ENCODE data around the gene CCDC187. TPM values are rescaled to one million over a fixed set of nuclear protein-coding genes. Genes with fewer than 3 reads are reported as not detected.
A peak's percentile ranks its signal among the peaks of the same experiment; 100 is the strongest.

Gene CCDC187
- total RNA-seq, 1 experiment from 2014 or later: not detected

DNA sequence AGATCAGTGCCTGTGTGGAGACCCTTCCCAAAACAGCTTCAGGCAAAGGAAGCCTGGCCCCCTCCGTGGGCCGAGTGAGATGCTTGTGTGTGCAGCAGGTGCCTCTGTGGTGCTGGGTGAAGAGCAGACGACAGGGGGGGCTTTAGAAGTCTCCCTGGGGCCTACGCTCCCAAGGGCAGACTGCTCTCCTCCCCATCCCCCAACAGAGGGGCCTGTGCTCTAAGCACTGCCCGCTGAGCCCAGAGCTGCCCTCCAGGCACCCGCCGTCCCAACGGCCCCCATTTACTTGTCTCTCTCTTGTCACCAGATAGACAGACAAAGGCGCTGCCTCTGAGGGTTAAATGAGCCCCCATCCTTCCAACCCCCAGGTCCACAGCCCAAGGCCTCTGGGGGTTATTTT is 96.3 kb downstream of the CCDC187 start:
- no peak for DNase-seq
- H3K4me3 ChIP-seq: no peak overlapping the region
- no peaks in the 10 kb centered on the region for H3K27me3 ChIP-seq
- no peaks in the 10 kb centered on the region for H3K9me3 ChIP-seq (replicated peaks)
- H3K36me3 ChIP-seq: peaks cover 24% of the 10 kb centered on the region
- H3K27ac ChIP-seq: peak overlapping the region; percentile 68
- peaks cover 30% of the 10 kb centered on the region for H3K4me1 ChIP-seq

- no peaks in the 10 kb centered on the region for H3K27me3 ChIP-seq
- no peaks in the 10 kb centered on the region for H3K9me3 ChIP-seq (replicated peaks)
- H3K36me3 ChIP-seq: peaks cover 24% of the 10 kb centered on the region
- H3K27ac ChIP-seq: peak overlapping the region; percentile 68
- DNase-seq: peak; percentile 90 to 91
- H3K4me3 ChIP-seq: no peak overlapping the region
- peaks cover 29% of the 10 kb centered on the region for H3K4me1 ChIP-seq
Measured at GRCh38 chr9:136206602-136207275, 97.2 kb downstream of the CCDC187 start.

- no peaks in the 10 kb centered on the region for H3K27me3 ChIP-seq
Measured at GRCh38 chr9:136205707-136205992, 98.2 kb downstream of the CCDC187 start.

GRCh38 chr9:136204838-136205706 is 98.8 kb downstream of the CCDC187 start, which contains the start of gene LHX3:
TSS of gene LHX3 (minus strand) at chr9:136205128. CDS start at chr9:136205012, 116 bp downstream.
- Histone ChIP-seq H3K36me3 (peaks cover 13% of the 10 kb centered on the region), H3K4me1 (peaks cover 25% of the 10 kb centered on the region), H3K4me3 (no peak within 1 kb of the TSS), H3K27ac (no peak within 1 kb of the TSS), H3K9me3 (replicated peaks) (no peaks in the 10 kb centered on the region), H3K27me3 (no peaks in the 10 kb centered on the region)
- no peak for DNase-seq

More at GRCh38 chr9:136205707-136205992, 98.2 kb downstream of the CCDC187 start:
- H3K4me3 ChIP-seq: no peak overlapping the region
- DNase-seq: no peak
- H3K36me3 ChIP-seq: peaks cover 17% of the 10 kb centered on the region
- H3K27ac ChIP-seq: no peak overlapping the region
- peaks cover 25% of the 10 kb centered on the region for H3K4me1 ChIP-seq
- H3K9me3 ChIP-seq (replicated peaks): no peaks in the 10 kb centered on the region

DNA sequence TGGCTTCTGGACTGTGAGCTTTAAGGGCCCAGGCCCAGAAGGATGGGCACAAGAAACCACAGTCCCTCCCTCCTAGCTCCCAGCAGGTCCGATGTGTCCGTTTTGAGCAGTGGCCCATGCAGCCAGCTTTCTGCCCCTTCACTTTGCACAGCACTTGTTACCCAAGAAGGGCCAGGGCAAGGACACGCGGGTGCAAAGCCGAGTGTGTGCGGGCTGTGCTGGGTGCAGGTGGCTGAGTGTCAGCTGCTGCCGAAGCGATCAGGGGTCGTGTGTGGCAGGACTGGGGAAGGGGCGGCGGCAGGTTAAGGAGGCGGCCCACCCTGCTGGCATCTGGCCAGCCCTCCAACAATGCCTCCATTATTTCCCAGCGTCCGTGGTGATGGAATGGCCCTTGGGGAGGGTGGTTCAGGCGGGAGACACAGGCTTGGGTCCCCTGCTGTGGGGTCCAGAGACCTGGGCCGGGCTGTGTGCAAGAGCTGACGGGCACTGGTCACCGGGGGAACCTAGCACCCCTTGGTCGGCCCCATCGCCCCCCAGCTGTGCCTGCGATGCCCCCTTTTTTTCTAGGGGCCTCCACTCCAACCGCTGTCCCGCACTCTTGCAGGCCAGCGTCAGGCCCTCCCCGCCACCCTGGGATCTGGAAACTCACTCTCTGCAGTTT is 99.6 kb downstream of the CCDC187 start:
- Histone ChIP-seq H3K27ac (no peak overlapping the region), H3K4me1 (peaks cover 25% of the 10 kb centered on the region), H3K36me3 (peaks cover 9% of the 10 kb centered on the region), H3K4me3 (no peak overlapping the region), H3K27me3 (no peaks in the 10 kb centered on the region), H3K9me3 (replicated peaks) (no peaks in the 10 kb centered on the region)
- peak in 1 of 2 experiments; percentile 46 for DNase-seq

GRCh38 chr9:136203408-136204144 is 100.3 kb downstream of the CCDC187 start:
- H3K4me3 ChIP-seq: no peak overlapping the region
- no peak overlapping the region for H3K27ac ChIP-seq
- no peaks in the 10 kb centered on the region for H3K9me3 ChIP-seq (replicated peaks)
- peaks cover 25% of the 10 kb centered on the region for H3K4me1 ChIP-seq
- H3K27me3 ChIP-seq: no peaks in the 10 kb centered on the region
- H3K36me3 ChIP-seq: peaks cover 3% of the 10 kb centered on the region
- no peak for DNase-seq

DNA sequence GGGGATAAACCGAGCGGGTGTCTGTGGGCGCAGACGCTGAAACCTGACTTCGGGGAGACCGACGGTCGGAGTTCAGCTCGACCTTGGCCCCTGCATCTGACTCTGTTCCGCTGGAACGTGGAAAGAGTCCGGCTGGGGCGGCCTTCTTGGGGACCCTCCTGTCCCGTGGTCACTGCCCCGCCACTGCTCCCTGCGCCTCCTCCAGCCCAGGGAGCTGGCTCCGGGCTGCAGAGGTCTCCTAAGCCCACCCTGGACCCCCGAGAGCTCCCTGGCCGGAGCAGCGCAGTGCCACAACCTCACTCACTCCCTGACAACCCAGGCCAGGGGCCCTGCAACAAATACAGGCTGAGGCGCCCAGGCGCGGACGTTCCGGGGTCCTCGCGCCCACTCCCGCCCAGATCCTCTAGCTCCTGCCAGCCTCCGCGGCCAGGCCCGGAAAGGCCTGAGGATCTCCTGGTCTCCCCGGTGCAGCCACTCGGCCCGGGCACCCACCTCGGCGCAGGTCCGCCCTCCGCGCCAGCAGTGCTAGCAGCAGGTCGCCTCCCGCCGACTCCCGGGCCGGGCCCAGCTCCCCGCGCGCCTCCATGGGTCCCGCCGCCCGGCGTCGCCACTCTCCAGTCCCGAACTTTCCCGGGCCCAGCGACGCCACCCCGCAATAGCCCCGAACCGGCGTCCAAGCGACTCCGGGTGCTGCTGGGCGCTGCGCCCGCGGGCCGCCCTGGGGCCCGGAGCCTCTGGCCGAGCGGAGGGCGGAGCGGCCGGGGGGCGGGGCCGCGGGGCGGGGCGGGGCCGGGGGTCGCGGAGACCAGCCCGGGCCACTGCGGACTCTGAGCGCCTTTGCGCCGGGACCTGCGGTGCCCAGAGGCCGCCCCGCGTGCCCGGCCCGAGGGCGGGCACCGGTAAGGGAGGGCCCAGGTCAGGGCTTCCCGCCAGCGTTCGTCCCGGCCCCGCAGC is 101.2 kb downstream of the CCDC187 start:
- no peaks in the 10 kb centered on the region for H3K9me3 ChIP-seq (replicated peaks)
- no peak for DNase-seq
- H3K27ac ChIP-seq: no peak overlapping the region
- H3K36me3 ChIP-seq: no peaks in the 10 kb centered on the region
- no peak overlapping the region for H3K4me3 ChIP-seq
- H3K4me1 ChIP-seq: peaks cover 23% of the 10 kb centered on the region
- no peaks in the 10 kb centered on the region for H3K27me3 ChIP-seq

GRCh38 chr9:136201609-136202453 is 102.1 kb downstream of the CCDC187 start:
- Histone ChIP-seq H3K27me3 (peaks cover 3% of the 10 kb centered on the region), H3K9me3 (replicated peaks) (no peaks in the 10 kb centered on the region), H3K27ac (no peak overlapping the region), H3K36me3 (no peaks in the 10 kb centered on the region), H3K4me1 (peaks cover 16% of the 10 kb centered on the region), H3K4me3 (no peak overlapping the region)
- DNase-seq: no peak

GRCh38 chr9:136201174-136201573 is 102.7 kb downstream of the CCDC187 start:
- H3K36me3 ChIP-seq: no peaks in the 10 kb centered on the region
- H3K9me3 ChIP-seq (replicated peaks): no peaks in the 10 kb centered on the region
- DNase-seq: no peak
- H3K27ac ChIP-seq: no peak overlapping the region
- peaks cover 10% of the 10 kb centered on the region for H3K27me3 ChIP-seq
- no peak overlapping the region for H3K4me3 ChIP-seq
- peaks cover 9% of the 10 kb centered on the region for H3K4me1 ChIP-seq

DNA sequence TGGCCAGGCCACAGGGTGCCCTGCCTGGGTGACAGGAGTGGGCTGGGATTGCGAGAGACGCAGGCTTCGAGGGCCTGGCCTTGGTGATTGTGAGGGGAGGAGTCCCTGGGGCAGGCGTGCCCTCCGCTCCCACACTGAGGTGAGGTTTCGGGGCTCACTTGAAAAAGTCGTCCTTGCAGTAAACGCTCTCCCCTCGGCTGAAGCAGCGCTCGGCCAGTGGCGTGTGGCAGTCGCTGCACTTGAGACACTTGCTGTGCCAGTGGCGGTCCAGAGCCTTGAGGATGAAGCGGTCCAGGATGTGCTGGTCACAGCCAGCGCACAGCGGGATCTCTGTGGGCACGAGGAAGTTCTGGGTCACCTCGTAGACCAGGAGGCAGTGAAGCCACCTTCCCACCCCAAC is 103.5 kb downstream of the CCDC187 start:
- H3K4me1 ChIP-seq: peaks cover 2% of the 10 kb centered on the region

More for the DNA sequence above, 103.5 kb downstream of the CCDC187 start:
- H3K27ac ChIP-seq: no peak overlapping the region
- H3K27me3 ChIP-seq: peaks cover 10% of the 10 kb centered on the region
- no peak overlapping the region for H3K4me3 ChIP-seq
- no peaks in the 10 kb centered on the region for H3K36me3 ChIP-seq
- no peaks in the 10 kb centered on the region for H3K9me3 ChIP-seq (replicated peaks)
- DNase-seq: no peak
